ENCODE measurements around the gene CER1.

The CER1 gene, protein sequence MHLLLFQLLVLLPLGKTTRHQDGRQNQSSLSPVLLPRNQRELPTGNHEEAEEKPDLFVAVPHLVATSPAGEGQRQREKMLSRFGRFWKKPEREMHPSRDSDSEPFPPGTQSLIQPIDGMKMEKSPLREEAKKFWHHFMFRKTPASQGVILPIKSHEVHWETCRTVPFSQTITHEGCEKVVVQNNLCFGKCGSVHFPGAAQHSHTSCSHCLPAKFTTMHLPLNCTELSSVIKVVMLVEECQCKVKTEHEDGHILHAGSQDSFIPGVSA

DNA sequence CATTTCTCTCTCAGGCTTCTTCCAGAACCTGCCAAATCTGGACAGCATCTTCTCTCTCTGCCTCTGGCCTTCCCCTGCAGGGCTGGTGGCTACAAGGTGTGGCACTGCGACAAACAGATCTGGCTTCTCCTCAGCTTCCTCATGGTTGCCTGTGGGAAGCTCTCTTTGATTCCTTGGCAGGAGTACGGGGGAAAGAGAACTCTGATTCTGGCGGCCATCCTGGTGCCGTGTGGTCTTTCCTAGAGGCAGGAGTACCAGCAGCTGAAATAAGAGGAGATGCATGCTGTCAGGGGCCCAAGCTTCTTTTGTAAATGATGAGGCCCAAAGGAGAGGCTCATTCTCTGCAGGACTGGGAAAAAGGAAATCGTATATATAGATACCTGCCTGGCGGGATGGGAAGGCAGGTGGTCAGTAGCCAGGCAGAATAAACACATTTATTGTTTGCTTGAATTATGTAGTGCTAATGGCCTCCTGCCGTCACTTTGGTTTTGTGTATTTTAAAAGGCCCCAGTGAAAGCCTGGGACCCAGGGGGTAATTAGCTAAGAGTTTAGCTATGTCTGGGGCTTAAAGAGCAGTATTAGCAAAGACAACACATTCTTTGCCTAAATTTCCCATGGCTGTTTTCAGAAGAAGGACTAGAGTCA is at the start of gene CER1:
TSS of gene CER1 (minus strand) at position 343 of the 645 bp plus-strand sequence. CDS start at position 282, 61 bp downstream.
- peak; percentile 15 for DNase-seq

DNA sequence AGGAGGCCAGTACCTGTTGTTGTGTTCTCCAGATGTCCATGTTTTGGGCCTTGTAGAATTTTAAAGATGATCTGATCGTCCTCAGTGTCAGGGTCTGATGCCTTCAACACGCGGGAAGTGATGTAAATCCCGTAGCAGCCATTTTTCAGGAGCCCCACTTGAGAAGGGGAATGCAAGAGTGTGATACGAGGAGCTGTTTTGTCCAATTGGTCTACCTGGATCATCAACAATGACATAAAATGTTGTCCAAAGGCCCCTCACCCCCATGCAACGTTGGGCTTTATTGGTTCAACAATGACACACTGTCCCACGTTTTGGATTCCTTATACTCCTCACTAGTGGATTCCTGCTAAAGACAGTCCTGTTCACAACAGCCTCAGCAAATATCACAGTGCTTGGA is 48.1 kb upstream of the CER1 start:
- DNase-seq = no peak

DNA sequence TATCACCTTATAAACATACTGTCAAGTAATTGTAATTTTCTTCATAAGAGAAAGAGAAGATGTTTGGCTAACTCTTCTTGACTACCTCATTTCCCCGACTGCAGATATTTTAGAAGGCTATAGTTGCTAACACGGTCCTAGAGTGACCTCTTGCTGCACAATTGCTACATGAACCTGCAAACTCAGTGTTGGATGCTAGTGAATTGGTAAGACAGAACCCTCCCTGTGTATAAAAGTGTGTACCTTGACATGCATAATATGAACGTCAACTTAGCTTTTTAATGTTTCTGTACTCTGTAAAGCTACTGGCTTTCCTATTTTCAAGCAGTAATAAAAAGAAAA is 46.7 kb upstream of the CER1 start:
- no peak for DNase-seq

GRCh38 chr9:14768405-14769229 is 46.1 kb upstream of the CER1 start:
- peak; percentile 32 for DNase-seq

DNA sequence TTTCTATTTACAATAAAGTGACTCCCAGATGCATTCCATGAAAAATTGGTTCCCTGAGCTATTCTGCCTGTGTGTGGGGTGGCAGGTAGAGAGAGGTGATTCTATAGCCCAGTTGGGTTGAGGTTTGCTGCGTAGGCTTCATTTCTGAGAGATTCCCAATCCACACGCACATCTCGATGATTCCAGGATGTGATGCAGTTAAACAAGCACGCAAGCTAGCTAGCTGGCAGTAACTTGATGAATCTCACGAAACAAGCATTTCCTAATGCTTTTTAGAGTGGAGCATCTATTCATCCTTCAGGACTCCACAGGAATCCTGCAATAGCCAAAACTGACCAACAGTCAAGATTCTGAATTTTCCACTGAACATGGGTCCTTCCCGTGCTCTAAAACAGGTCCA is 43.8 kb upstream of the CER1 start:
- DNase-seq = no peak

GRCh38 chr9:14761584-14761983 is 39.1 kb upstream of the CER1 start:
- DNase-seq = no peak

GRCh38 chr9:14760060-14760459 is 37.5 kb upstream of the CER1 start:
- no peak for DNase-seq

DNA sequence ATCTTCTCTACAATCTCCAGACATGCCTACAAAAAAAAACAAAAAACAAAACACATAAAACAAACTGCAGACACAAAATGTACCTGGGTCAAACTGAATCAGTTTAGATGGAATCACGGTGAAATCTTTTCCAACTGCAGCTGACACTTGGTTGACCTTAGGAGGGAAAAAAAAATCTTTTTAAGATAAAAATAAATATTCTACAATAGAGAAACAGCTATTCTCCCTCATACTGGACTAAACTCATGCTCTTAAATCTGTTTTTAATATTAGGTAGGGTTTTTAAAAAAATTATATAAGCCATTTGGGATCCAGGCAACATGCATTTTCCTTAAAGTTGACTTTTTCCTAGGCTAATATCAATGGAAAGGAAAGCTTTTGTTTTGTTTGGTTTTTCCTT is 33.8 kb upstream of the CER1 start:
- DNase-seq = no peak

DNA sequence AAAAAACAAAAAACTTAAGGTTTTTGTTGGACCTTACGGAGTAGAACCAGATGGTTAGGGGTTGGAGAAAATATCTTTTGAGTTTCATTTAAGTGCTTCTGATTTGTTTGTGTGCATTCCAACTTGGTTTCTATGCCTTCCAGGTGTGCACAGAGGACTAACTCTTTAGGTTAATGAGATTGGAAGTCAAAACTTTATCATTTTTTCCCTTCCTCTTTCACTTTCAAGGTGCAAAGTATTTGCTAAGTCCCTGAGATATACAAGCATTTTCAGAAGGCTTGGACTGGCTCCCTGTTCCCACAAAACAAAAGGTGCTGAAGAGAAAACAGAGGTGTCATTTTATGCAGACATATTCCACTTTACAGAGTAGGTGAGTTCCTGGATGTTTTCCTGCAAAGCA is 30.3 kb upstream of the CER1 start:
- no peak for DNase-seq

- DNase-seq = no peak
These were observed 29.7 kb upstream of the CER1 start for GRCh38 chr9:14752271-14752670.

- no peak for DNase-seq
These were observed 28.3 kb upstream of the CER1 start for GRCh38 chr9:14750821-14751220.

DNA sequence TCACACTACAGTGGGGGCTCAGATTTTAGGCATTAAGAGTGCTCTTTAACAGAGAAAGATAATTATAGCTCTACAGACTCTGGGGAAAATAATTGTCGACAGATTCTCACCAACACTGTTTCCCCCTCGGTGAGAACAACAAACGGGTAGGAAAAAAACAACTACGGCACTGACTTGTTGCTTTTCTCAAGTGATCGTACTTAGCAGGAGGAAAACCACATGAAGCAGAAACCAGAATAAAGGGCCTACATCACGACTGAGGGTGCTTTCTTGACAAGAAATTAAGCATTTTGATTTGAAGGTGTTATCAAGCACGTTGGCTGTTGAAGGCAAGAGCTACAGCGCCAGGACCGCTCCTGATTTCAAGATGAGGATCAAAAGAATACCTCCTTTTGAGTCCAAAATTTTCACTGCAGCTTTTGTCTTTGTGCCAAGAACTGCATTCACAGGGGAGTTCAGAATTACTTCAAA is 27.2 kb upstream of the CER1 start:
- DNase-seq = peak; percentile 34

GRCh38 chr9:14748373-14748772 is 25.8 kb upstream of the CER1 start:
- no peak for DNase-seq

GRCh38 chr9:14747111-14747510 is 24.6 kb upstream of the CER1 start:
- no peak for DNase-seq

GRCh38 chr9:14746626-14747025 is 24.1 kb upstream of the CER1 start:
- no peak for DNase-seq

- no peak for DNase-seq
These were observed 22.2 kb upstream of the CER1 start for GRCh38 chr9:14744768-14745167.

DNA sequence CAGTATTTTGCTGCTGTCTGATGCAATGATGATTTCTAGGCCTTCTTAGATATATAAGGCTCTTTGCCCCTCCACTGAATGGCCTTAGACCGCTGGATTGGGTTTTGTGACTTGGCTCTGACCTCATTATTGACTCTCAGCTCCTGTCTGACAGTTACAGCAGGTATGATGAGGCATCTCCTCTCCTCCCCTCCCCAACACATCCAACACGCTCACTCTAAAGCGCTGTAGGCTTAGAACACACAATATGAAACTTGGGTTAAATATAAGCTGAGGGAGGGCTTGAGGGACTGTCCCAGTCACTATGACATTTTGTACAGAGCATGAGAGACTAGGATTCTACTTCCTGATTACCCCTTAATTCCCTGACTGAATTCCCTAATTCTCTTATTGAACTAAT is 18.8 kb upstream of the CER1 start:
- DNase-seq = no peak

- DNase-seq = no peak
These were observed 10.6 kb upstream of the CER1 start for GRCh38 chr9:14733133-14733532.

DNA sequence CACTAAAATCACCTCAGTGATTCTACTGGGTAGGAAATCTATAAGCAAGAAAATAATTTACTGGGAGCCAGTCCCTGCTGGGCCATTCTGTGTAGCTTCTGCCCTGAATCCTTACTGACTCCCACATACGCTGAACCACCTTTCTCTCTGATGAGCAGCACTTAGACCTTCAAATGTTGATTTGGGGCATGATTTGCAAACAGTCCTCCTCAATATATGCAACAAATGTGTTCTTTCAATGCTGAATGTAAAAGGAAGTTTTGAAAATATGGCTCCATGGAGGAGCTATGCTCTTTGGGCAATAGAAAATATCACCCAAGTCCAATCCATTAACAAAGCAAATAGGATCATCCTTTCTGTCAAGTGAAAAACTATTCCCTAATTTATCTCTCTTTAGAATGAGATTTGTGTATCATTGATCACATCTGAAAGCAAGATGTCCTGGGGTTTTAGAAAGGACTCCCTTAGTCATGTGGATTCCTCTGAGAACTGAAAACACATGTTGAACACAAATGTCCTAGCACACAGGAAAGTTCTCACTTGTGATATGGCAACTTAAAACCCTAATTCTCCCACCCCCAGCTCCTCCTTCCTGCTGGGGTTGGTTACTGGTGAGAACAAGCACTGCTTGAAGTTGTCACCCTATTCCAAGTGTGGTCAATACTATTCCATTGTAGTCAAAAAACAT is 8.9 kb upstream of the CER1 start:
- DNase-seq = no peak

DNA sequence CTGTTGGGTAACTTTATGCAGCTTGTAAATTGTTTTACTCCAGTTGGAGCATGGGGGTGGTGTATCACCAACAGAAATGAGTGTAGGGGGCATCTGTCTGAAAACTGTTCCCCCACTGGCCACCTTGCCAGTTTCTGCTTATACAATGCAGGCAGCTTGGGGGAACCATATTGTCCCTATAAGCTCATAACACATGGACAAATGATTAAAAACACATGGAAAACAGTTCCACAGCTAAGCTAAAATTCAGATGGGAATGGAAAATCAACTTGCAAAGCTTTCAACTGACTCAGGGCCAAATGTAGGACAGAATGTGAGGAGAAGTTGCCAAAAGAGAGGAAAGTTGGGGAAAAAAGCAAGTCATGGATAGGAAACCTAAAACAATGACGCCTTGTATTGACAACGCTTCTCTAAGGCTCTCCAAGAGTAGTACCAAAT is 7.9 kb upstream of the CER1 start:
- no peak for DNase-seq

DNA sequence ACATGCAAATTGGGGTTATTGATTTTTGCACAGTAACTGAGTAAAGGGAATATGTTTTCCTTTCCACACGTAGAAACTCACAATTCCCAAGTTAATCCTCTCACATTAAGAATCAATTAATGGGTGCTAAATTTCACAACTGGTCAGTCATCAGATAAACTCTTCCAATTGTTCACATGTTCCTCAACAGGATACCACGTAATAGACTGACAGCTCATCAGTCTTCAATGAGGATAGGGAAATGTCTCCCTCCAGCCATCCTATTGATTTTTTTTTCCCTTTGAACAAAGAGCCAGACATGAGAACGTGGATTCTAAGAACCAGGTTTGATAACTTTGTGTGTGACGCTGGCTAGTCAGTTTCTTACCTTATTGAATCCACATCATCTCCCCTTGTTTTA is 768 bp upstream of the CER1 start:
- DNase-seq = no peak

- no peak for DNase-seq
These were observed 3.2 kb downstream of the CER1 start for GRCh38 chr9:14719231-14719923.

DNA sequence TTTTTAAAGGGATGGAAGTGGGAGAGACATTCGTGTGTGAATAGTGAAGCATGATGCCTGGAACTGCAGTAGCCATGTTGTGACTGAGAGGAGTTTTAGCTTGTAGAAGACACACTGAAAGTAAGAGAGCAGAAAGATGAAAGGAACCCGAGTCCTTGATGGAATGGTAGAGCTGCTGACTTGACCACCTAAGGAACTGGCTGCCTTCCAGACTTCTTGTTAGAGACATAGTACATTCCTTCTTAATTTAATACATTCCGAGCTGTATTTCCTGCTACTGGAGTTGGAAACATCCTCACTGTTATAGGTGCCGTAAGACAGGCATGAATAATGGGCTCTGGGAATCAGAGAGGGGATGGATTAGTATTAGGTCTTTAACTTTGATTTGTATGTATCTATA is 7.4 kb downstream of the CER1 start:
- no peak for DNase-seq

Data from NCI-H2107 (cell line).